ENCODE data around the gene PRSS2.
"Not testable (repeated sequence)": the region's sequence is repeated elsewhere in the genome, so short reads cannot be mapped to it uniquely, and the experiment has no call there.

The PRSS2 gene

GRCh38 chr7:142767451-142767850, 3.3 kb upstream of the PRSS2 start:
- TF ChIP-seq SPI1 (IDR thresholded peaks at IDR 0.05; ENCODE audit: borderline replicate concordance, low read depth) (no peak), GABPA (IDR thresholded peaks at IDR 0.05; ENCODE audit: low read depth) (no peak), POLR2AphosphoS5 (IDR thresholded peaks at IDR 0.05; ENCODE audit: low read depth) (no peak), CTCF (IDR thresholded peaks at IDR 0.05; ENCODE audit: insufficient read depth, low read length) (no peak)
- no peak for DNase-seq (ENCODE audit: low read depth in 1 of 2, low spot score in 1 of 2)

GRCh38 chr7:142767861-142768260, 2.9 kb upstream of the PRSS2 start:
- DNase-seq (ENCODE audit: low read depth in 1 of 2, low spot score in 1 of 2), result no peak
- no peak for TF ChIP-seq POLR2AphosphoS5 (IDR thresholded peaks at IDR 0.05; ENCODE audit: low read depth)
- Histone ChIP-seq H3K27me3 (ENCODE audit: insufficient read depth, poor library complexity, severe bottlenecking) (no peaks in the 10 kb centered on the region), H3K27ac (replicated peaks) (no peak overlapping the region), H3K4me3 (replicated peaks; ENCODE audit: insufficient read depth, low read length) (no peak overlapping the region)

More at GRCh38 chr7:142767451-142767850, 3.3 kb upstream of the PRSS2 start:
- no peak overlapping the region for H3K27ac ChIP-seq (replicated peaks)
- H3K27me3 ChIP-seq (ENCODE audit: insufficient read depth, poor library complexity, severe bottlenecking), result no peaks in the 10 kb centered on the region
- H3K4me3 ChIP-seq (replicated peaks; ENCODE audit: insufficient read depth, low read length), result no peak overlapping the region

GRCh38 chr7:142768885-142769284, 1.9 kb upstream of the PRSS2 start:
- not testable (repeated sequence) for H3K4me3 ChIP-seq (replicated peaks; ENCODE audit: insufficient read depth, low read length); H3K27ac ChIP-seq (replicated peaks); H3K27me3 ChIP-seq (ENCODE audit: insufficient read depth, poor library complexity, severe bottlenecking); DNase-seq (ENCODE audit: low read depth in 1 of 2, low spot score in 1 of 2)

- no peak for DNase-seq (ENCODE audit: low read depth in 1 of 2, low spot score in 1 of 2)
- no peak overlapping the region for H3K27ac ChIP-seq (replicated peaks)
- H3K27me3 ChIP-seq (ENCODE audit: insufficient read depth, poor library complexity, severe bottlenecking), result no peaks in the 10 kb centered on the region
- H3K4me3 ChIP-seq (replicated peaks; ENCODE audit: insufficient read depth, low read length), result no peak overlapping the region
- no peak for TF ChIP-seq SPI1 (IDR thresholded peaks at IDR 0.05; ENCODE audit: borderline replicate concordance, low read depth)
Measured at GRCh38 chr7:142771353-142771723, 568 bp downstream of the PRSS2 start.

- no peaks in the 10 kb centered on the region for H3K27me3 ChIP-seq (ENCODE audit: insufficient read depth, poor library complexity, severe bottlenecking)
- no peak for DNase-seq (ENCODE audit: low read depth in 1 of 2, low spot score in 1 of 2)
- no peak overlapping the region for H3K4me3 ChIP-seq (replicated peaks; ENCODE audit: insufficient read depth, low read length)
- H3K27ac ChIP-seq (replicated peaks), result no peak overlapping the region
- TF ChIP-seq GABPA (IDR thresholded peaks at IDR 0.05; ENCODE audit: low read depth), result no peak
- TF ChIP-seq REST (IDR thresholded peaks at IDR 0.05; ENCODE audit: insufficient replicate concordance, low read depth), result no peak
- no peak for TF ChIP-seq SPI1 (IDR thresholded peaks at IDR 0.05; ENCODE audit: borderline replicate concordance, low read depth)
- no peak for TF ChIP-seq CTCF (IDR thresholded peaks at IDR 0.05; ENCODE audit: insufficient read depth, low read length)
- no peak for TF ChIP-seq POLR2AphosphoS5 (IDR thresholded peaks at IDR 0.05; ENCODE audit: low read depth)
Measured at GRCh38 chr7:142772051-142772450, 1.3 kb downstream of the PRSS2 start.

GRCh38 chr7:142772673-142773072, 1.9 kb downstream of the PRSS2 start:
- TF ChIP-seq CTCF (IDR thresholded peaks at IDR 0.05; ENCODE audit: insufficient read depth, low read length) (no peak), SPI1 (IDR thresholded peaks at IDR 0.05; ENCODE audit: borderline replicate concordance, low read depth) (no peak), REST (IDR thresholded peaks at IDR 0.05; ENCODE audit: insufficient replicate concordance, low read depth) (no peak), POLR2AphosphoS5 (IDR thresholded peaks at IDR 0.05; ENCODE audit: low read depth) (no peak), GABPA (IDR thresholded peaks at IDR 0.05; ENCODE audit: low read depth) (no peak)
- H3K27me3 ChIP-seq (ENCODE audit: insufficient read depth, poor library complexity, severe bottlenecking), result no peaks in the 10 kb centered on the region
- DNase-seq (ENCODE audit: low read depth in 1 of 2, low spot score in 1 of 2), result no peak
- H3K4me3 ChIP-seq (replicated peaks; ENCODE audit: insufficient read depth, low read length), result no peak overlapping the region
- no peak overlapping the region for H3K27ac ChIP-seq (replicated peaks)
